Motor neuron (in vitro differentiated cells): ENCODE data around the gene AGPAT4. TPM values are rescaled to one million over a fixed set of nuclear protein-coding genes. Genes with fewer than 3 reads are reported as not detected.

ENCODE experiments used
- ATAC-seq, 8 experiments: fragments of 200-7000 bp; cut with Tn5 transposase; replicated peaks in 6 of 8; 2 replicates each; pipeline ENCODE4 v1.8.0; 2021; ENCODE audit warnings: mild to moderate bottlenecking in 8 of 8, moderate library complexity in 8 of 8
- H3K27ac ChIP-seq, 2 donors: fragments of 250-450 bp; sonication (Bioruptor Pico); 2 replicates each; pipeline ENCODE4 v1.9.0; 2021; ENCODE audit warnings: antibody characterized with exemption in 2 of 2, mild to moderate bottlenecking in 2 of 2, moderate library complexity in 1 of 2
- H3K4me1 ChIP-seq, 2 donors: fragments of 250-450 bp; sonication (Bioruptor Pico); replicated peaks in 1 of 2; 2 replicates each; pipeline ENCODE4 v1.6.1; 2021; ENCODE audit warnings: antibody characterized with exemption in 2 of 2, mild to moderate bottlenecking in 2 of 2, moderate library complexity in 1 of 2
- H3K4me3 ChIP-seq, 5 donors: fragments of 250-450 bp; sonication (Bioruptor Pico); 2 replicates each; pipeline ENCODE4 v1.9.0; 2021; ENCODE audit warnings: antibody characterized with exemption in 5 of 5, mild to moderate bottlenecking in 5 of 5, moderate library complexity in 4 of 5
- WGBS, 10 experiments: fragments of 450-650 bp; shearing (Covaris generic); methylation state at CpG; one replicate each; pipeline ENCODE4 v1.0.0; 2022; 5-methylcytosine and 5-hydroxymethylcytosine counted together
- in situ Hi-C, 9 experiments: fragments of 400-800 bp; cut with MboI; loops; one replicate each; pipeline ENCODE4 v1.15.0; 2021; ENCODE audit warnings: low sequenced_read_pairs in 9 of 9, low pct_unique_long_range_greater_than_20kb in 2 of 9; ENCODE audit not compliant: unreplicated experiment in 9 of 9
- total RNA-seq, 8 experiments: library from RNA; unstranded; fragments of 300-600 nt; gene quantifications; 2 replicates each; pipeline versions ENCODE4 v1.2.3 to v1.2.4, GENCODE V29; 2022

Gene AGPAT4
- total RNA-seq, 8 experiments from 2014 or later: 2.1 to 42.2 (median 18.6) TPM

- peak; percentile 67 to 99 (median 82) for ATAC-seq
- H3K4me1 ChIP-seq: peaks cover 4 to 11% of the 10 kb centered on the region in 2 donors
- in situ Hi-C loops: no loop called here
- no peak overlapping the region for H3K4me3 ChIP-seq
- no peak overlapping the region for H3K27ac ChIP-seq
- 17 to 94% (median 42%) methylated on average over 2 to 22 of the region's 28 CpGs; no CpG with 5 or more reads in 2 of the 10 experiments for WGBS, 10 experiments
Observed at GRCh38 chr6:161242779-161243693, 30.8 kb downstream of the AGPAT4 start.

GRCh38 chr6:161242113-161242512 lies 31.7 kb downstream of the AGPAT4 start:
- WGBS, 10 experiments: 92 to 100% (median 94%) methylated on average over 3 to 9 of the region's 10 CpGs; no CpG with 5 or more reads in 2 of the 10 experiments
- in situ Hi-C loops: no loop called here

DNA sequence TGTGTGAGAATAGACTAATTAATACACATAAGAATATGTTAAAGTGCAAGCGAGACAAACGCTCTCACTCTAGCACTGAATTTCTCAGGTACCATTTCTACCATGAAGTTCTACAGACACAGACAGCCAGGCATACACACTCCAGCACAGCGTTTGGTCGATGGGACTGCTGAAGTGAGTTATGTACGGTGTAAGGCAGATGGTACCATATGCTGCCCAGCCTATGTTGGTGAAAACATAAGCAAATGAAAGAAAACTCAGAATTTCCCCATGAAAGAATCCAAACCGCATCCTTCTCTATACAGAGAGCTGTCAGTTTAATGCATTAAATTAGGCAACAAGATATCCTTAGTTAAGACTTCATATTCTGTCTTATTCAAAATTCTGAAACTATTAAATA lies 34.9 kb downstream of the AGPAT4 start:
- 20 to 96% (median 82%) methylated on average over 1 to 6 of the region's 6 CpGs; no CpG with 5 or more reads in 2 of the 10 experiments for WGBS, 10 experiments
- Histone ChIP-seq H3K4me3 (no peak overlapping the region), H3K4me1 (peaks cover 7 to 19% of the 10 kb centered on the region in 2 donors), H3K27ac (no peak overlapping the region)
- in situ Hi-C loops: no loop called here
- no peak for ATAC-seq

More at GRCh38 chr6:161242113-161242512, 31.7 kb downstream of the AGPAT4 start:
- H3K4me3 ChIP-seq: no peak overlapping the region
- peaks cover 4 to 11% of the 10 kb centered on the region in 2 donors for H3K4me1 ChIP-seq
- no peak for ATAC-seq
- no peak overlapping the region for H3K27ac ChIP-seq

DNA sequence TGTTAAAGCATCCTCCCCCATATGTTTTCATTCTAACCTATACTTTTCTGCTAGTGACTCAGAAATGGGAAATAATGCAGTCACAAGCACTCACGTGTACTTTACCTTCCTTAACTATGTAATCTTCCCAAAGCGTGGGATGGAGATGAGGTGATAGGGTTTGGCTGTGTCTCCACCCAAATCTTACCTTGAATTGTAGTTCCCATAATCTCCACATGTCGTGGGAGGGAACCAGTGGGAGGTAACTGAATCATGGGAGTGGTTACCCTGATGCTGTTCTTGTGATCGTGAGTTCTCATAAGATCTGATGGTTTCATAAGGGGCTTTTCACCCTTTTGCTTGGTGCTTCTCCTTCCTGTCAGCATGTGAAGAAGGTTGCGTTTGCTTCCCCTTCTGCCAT lies 35.4 kb downstream of the AGPAT4 start:
- no peak for ATAC-seq
- Histone ChIP-seq H3K4me1 (peaks cover 5 to 16% of the 10 kb centered on the region in 2 donors), H3K4me3 (no peak overlapping the region), H3K27ac (no peak overlapping the region)
- in situ Hi-C loops: no loop called here
- WGBS, 10 experiments: 60 to 100% (median 98%) methylated on average over 1 to 5 of the region's 5 CpGs; no CpG with 5 or more reads in 1 of the 10 experiments

DNA sequence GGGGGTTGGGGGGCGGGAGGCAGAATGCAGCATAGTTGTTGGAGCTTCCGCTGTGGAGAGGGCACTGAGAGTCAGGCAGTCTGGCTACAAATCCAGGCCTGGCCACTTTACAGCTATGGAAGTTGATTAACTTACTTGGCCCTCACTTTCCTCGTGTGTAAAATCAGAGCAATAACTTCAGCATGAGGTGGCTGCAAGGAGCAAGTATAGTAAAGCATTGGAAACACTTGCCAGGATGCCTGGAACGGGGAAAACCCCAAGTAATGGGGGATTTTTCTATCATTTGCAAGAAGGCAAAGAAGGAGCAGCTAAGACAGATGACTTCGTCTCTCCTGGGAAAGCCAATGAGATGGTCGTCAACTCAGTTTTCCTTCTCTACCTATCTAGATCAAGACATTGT lies 35.8 kb downstream of the AGPAT4 start:
- 46 to 100% (median 92%) methylated on average over 1 to 4 of the region's 6 CpGs; no CpG with 5 or more reads in 3 of the 10 experiments for WGBS, 10 experiments
- Histone ChIP-seq H3K4me3 (no peak overlapping the region), H3K4me1 (peaks cover 3 to 12% of the 10 kb centered on the region in 2 donors), H3K27ac (no peak overlapping the region)
- in situ Hi-C loops: no loop called here
- no peak for ATAC-seq

GRCh38 chr6:161237176-161237575 lies 36.7 kb downstream of the AGPAT4 start:
- in situ Hi-C loops: no loop called here
- no peak for ATAC-seq
- 79 to 100% (median 91%) methylated on average over 1 of the region's 1 CpG; no CpG with 5 or more reads in 3 of the 10 experiments for WGBS, 10 experiments
- Histone ChIP-seq H3K4me3 (no peak overlapping the region), H3K4me1 (peaks cover 3 to 10% of the 10 kb centered on the region in 2 donors), H3K27ac (no peak overlapping the region)

DNA sequence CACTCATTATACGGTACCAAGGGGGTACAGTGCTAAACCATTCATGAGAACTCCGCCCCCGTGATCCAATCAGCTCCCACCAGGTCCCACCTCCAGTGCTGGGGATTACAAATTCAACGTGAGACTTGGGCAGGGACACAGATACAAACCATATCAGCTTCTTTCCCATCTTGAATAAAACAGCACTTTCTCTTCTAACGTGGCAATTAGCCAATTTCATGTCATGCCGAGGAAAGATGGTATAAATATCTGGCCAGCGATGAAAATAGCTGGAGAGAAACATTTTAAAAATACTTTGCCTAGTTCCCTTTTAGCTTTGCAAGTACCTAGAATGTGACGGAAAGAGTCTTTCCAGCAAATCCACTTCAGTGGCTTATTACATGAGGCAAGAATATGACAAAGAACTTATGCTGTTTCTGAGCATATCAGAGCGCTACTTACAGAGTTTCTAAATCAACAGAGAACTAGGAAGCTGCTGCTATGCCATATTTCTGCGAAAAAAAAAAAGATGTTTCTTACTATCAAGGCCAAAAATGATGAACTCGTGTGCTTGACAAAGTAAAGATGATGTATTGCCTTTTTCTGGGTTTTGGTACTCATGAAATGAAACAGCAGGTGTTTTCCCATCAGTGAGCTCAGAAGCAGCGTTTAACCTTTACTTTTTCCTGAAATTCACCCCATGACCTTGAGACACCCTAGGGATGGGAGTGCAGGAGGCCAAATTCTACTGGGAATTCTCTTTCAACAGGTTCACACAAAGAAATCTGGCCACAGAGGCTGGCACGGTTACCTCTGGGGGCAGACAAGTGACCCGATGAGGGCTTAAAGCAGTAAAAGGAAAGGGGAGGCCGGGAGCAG lies 37.9 kb downstream of the AGPAT4 start:
- 80 to 100% (median 88%) methylated on average over 1 to 15 of the region's 15 CpGs for WGBS, 10 experiments
- in situ Hi-C loops: no loop called here
- ATAC-seq: no peak
- Histone ChIP-seq H3K4me3 (no peak overlapping the region), H3K4me1 (peaks cover 3 to 10% of the 10 kb centered on the region in 2 donors), H3K27ac (no peak overlapping the region)

DNA sequence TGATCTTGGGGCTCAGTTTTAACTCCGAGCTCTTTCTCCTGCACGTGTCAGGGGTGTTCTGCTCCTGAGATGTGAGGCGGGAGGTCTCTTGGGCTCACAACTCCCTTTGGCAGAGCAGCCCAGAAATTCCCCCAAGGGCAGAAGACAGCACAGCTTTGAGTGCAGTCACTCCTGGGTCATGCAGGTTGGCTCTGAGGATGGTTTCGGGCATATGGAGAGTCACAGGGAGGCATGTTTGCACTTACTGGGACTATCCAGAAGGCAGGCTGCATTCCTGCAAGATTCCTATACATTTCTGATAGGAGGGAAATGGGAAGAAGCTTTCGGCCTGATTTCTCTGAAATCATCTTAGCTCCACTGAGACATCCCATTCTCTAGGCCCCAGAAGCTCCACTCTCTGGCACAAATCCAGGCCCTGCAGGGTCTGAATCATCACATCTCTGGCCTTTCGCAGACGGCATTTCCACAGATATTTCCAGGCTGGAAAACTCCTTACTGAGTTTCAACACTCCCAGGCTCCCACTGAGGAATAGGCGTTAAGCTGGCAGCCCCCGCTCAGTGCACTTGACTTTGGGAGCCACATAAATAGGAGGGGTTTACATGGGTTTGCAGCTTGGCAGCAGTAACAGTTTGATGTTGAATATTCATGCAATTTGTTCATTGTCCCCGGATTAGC lies 39.7 kb downstream of the AGPAT4 start:
- peaks cover 10 to 20% of the 10 kb centered on the region in 2 donors for H3K4me1 ChIP-seq
- no peak overlapping the region for H3K27ac ChIP-seq
- ATAC-seq: peak; percentile 27 to 93 (median 63)
- H3K4me3 ChIP-seq: no peak overlapping the region
- in situ Hi-C loops: no loop called here
- 50 to 100% (median 84%) methylated on average over 1 to 8 of the region's 10 CpGs; no CpG with 5 or more reads in 3 of the 10 experiments for WGBS, 10 experiments

- no peak overlapping the region for H3K27ac ChIP-seq
- 100% methylated on average over 2 of the region's 11 CpGs; no CpG with 5 or more reads in 8 of the 10 experiments for WGBS, 10 experiments
Observed at GRCh38 chr6:161232467-161232866, 41.4 kb downstream of the AGPAT4 start.

GRCh38 chr6:161232010-161232409 lies 41.9 kb downstream of the AGPAT4 start:
- in situ Hi-C loops: no loop called here
- Histone ChIP-seq H3K27ac (no peak overlapping the region), H3K4me3 (no peak overlapping the region), H3K4me1 (peaks cover 25 to 38% of the 10 kb centered on the region in 2 donors)
- WGBS, 10 experiments: 82 to 100% (median 92%) methylated on average over 1 to 9 of the region's 9 CpGs
- ATAC-seq: no peak

More at GRCh38 chr6:161232467-161232866, 41.4 kb downstream of the AGPAT4 start:
- no peak for ATAC-seq
- Histone ChIP-seq H3K4me3 (no peak overlapping the region), H3K4me1 (peaks cover 25 to 33% of the 10 kb centered on the region in 2 donors)
- in situ Hi-C loops: no loop called here

GRCh38 chr6:161230339-161230738 lies 43.5 kb downstream of the AGPAT4 start:
- Histone ChIP-seq H3K27ac (no peak overlapping the region), H3K4me3 (no peak overlapping the region), H3K4me1 (peaks cover 36 to 55% of the 10 kb centered on the region in 2 donors)
- in situ Hi-C loops: no loop called here
- WGBS, 10 experiments: 90 to 100% (median 98%) methylated on average over 2 of the region's 2 CpGs
- no peak for ATAC-seq

DNA sequence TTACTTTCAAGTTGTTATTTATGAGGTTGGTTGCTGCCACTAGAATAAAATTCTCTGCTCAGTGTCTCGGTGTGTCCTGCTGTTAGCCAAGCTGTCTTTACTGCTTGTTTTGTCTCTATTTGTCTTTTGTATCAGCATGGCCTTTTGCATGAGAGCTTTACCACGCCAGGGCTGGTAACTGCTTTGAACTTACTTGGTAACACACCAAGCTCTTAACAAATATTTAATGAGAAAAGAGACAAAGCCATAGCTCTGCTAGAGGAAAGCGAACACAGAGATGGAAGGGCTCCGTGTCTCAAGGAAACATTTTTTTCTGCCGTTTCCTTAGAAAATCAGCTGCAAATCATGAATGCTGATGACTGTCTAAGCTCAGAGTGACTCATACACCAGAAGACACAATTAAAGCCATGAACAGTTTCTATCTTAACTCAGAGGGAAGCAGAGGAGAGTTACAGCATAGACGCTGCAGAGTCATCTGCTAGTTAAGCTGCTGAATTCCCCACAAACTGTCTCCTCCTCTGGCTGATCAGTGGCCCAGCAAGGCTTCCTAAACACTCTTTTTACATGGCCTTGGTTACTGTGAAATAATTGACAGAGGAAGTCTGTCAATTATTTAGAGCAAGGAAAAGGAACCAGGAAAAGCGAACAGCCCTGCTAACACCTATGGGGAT lies 44.8 kb downstream of the AGPAT4 start:
- in situ Hi-C loops: no loop called here
- ATAC-seq: peak; percentile 45 to 99 (median 96)
- WGBS, 10 experiments: 7 to 75% (median 21%) methylated on average over 2 to 6 of the region's 7 CpGs
- peak overlapping the region; percentile 44 to 62 for H3K27ac ChIP-seq
- peak overlapping the region in 3 of 5 donors; percentile 3 to 23 (median 19) for H3K4me3 ChIP-seq
- H3K4me1 ChIP-seq: peaks cover 33 to 46% of the 10 kb centered on the region in 2 donors
